ENCODE data around the gene CLDN16.

Gene CLDN16

GRCh38 chr3:190424108-190424477 lies 36.1 kb downstream of the CLDN16 start:
- no peak overlapping the region for H3K4me3 ChIP-seq (ENCODE audit: low read length)

GRCh38 chr3:190424478-190425439 lies 36.8 kb downstream of the CLDN16 start:
- peak; percentile 71 for TF ChIP-seq CTCF (conservative IDR thresholded peaks at IDR 0.05; ENCODE audit: low read depth, low read length)
- no peak for DNase-seq (ENCODE audit: low read depth)
- H3K4me3 ChIP-seq (ENCODE audit: low read length): no peak overlapping the region

More at GRCh38 chr3:190424108-190424477, 36.1 kb downstream of the CLDN16 start:
- no peak for DNase-seq (ENCODE audit: low read depth)
- no peak for TF ChIP-seq CTCF (conservative IDR thresholded peaks at IDR 0.05; ENCODE audit: low read depth, low read length)

- no peak for DNase-seq (ENCODE audit: low read depth)
- H3K4me3 ChIP-seq (ENCODE audit: low read length): no peak overlapping the region
- no peak for TF ChIP-seq CTCF (conservative IDR thresholded peaks at IDR 0.05; ENCODE audit: low read depth, low read length)
Observed at GRCh38 chr3:190425833-190426232, 37.9 kb downstream of the CLDN16 start.

GRCh38 chr3:190426806-190427507 lies 39.0 kb downstream of the CLDN16 start:
- no peak for DNase-seq (ENCODE audit: low read depth)
- H3K4me3 ChIP-seq (ENCODE audit: low read length): no peak overlapping the region
- TF ChIP-seq CTCF (conservative IDR thresholded peaks at IDR 0.05; ENCODE audit: low read depth, low read length): no peak

- no peak for TF ChIP-seq CTCF (conservative IDR thresholded peaks at IDR 0.05; ENCODE audit: low read depth, low read length)
- no peak overlapping the region for H3K4me3 ChIP-seq (ENCODE audit: low read length)
- no peak for DNase-seq (ENCODE audit: low read depth)
Observed at GRCh38 chr3:190429681-190430080, 41.7 kb downstream of the CLDN16 start.

GRCh38 chr3:190430906-190431305 lies 42.9 kb downstream of the CLDN16 start:
- no peak overlapping the region for H3K4me3 ChIP-seq (ENCODE audit: low read length)
- TF ChIP-seq CTCF (conservative IDR thresholded peaks at IDR 0.05; ENCODE audit: low read depth, low read length): no peak
- no peak for DNase-seq (ENCODE audit: low read depth)
